Dedifferentiated amniotic fluid mesenchymal stem cell (primary cell): ENCODE results near the gene UBE3D.
A peak's percentile ranks its signal among the peaks of the same experiment; 100 is the strongest.
"Not testable (repeated sequence)": the region's sequence is repeated elsewhere in the genome, so short reads cannot be mapped to it uniquely, and the experiment has no call there.

Experiments
- DNase-seq: peaks from one replicate; pipeline ENCODE4 v3.0.0-alpha.2; 2016; ENCODE audit errors: extremely low spot score

UBE3D gene

DNA sequence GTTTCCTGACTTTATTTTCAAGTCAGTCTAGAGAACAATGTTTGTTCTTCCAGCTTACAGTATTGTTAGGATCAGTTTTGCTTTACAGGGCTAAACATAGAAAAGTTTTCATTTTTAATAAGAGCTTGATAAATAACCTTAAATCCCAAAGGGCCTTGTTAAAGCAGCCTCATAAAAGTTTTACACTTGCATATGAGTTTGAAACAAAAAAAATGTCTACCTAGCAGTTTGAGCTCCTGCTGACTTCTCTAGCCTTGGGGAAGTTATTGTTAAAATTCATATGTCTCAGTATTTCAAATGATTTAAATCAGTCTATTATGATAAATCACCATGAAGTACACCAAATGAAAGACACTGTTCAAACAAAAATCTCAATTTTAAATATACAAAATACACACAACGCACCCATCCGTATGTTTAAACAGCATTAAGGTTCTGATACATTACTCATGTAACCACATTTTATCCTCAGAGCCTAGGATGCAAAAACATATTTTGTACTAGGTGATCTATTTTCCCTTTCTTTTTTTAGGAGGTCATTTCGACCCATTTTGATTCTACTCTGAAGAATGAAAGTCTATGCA, 87.2 kb downstream of the UBE3D start:
- DNase-seq: no peak

GRCh38 chr6:82976179-82976578, 89.5 kb downstream of the UBE3D start:
- no peak for DNase-seq

DNA sequence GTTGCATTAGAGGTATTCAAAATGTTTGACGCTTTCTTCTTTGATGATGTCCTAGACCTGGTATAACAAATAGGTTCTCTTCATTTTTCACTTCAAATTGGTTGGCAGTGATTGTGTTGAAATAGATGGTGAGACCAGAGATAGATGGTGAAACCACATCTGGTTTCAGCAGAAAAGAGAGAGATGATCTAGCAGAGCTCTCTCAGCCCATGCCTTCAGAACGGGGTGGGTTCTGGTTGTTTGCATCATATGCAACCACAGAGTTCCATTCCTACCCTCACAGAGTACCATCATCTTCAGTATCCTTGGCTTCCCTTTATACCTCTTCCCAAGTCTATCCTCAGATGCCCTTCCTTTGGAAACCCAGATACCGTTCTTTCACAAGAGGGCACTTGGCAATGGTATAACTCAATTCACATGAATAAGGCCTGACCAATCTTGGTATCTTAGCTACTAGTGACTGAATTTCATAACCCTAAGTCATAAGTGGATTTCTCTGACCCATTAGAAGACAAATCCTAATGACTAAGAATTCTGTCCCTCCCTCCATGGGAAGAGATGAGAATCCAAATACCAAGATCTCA, 93.7 kb downstream of the UBE3D start:
- no peak for DNase-seq

DNA sequence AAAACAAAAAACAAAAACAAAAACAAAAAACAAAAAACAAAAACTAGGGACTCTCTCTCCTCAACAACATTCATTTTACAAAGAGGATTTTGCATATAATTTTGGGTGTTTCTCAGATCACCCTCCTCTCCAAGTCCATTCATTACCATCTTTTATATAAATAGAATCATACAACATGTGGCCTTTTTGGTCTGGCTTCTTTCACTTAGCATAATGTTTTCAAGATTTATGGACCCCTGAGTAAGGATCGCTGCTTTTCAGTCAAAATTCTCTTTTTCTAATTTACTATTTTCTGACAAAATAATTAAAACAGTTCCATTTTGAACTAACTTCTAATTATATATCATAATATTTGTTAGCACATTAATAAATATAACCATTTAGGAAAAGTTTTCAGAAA, 94.8 kb downstream of the UBE3D start:
- DNase-seq: no peak

GRCh38 chr6:82968708-82969107, 96.9 kb downstream of the UBE3D start:
- no peak for DNase-seq

GRCh38 chr6:82963191-82963925, 102.3 kb downstream of the UBE3D start:
- no peak for DNase-seq

GRCh38 chr6:82959385-82959941, 106.2 kb downstream of the UBE3D start:
- DNase-seq: peak; percentile 49

- no peak for DNase-seq
These were observed 107.1 kb downstream of the UBE3D start for GRCh38 chr6:82958551-82958950.

DNA sequence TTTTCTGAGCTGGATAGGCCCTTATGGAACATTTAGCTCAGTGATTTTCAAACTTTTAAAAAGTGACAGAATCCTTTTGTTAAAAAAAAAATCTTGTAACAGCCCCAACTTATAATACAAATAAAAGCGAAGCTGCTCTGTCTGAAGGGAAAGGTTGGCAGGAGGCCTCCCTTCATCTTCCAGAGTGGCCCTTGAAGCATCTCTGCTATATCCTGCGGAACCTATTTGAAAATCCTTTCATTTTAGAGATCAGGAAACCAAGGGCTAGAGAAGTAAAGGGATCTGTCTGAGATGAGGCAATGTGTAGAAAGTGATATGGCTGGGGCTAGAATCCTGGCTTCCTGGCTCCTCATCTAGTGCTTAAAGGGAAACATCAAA, 107.8 kb downstream of the UBE3D start:
- no peak for DNase-seq

DNA sequence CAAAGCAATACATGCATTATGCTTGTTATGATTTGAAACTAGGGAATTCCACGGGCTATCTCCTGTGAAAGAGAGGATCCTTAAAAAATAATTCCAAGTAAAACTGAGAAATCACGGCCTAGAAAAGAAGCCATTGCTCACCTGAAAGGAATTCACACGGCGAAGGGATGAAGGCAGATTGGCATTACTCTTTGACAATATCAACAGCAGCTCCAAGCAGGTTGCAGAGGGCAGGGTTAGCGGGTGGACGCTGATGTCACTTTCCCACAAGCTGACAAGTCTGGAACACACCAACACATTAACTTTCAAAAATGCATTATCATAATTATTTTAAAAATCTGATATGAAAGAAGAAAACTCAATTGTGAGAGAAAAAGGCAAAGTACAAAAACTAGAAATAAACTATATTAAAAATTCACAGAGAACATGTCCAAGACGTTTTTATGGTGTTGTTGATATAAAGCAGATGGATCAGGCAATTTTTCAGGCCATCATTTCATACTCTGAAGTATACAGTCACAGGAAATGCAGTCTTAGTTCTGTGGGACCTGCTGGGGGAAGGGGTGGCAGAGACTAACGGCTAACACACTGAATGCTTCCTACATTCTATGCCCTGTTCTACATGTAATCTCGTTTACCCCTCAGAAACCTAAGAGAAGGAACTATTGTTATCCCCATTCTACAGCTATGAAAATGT, 108.3 kb downstream of the UBE3D start:
- no peak for DNase-seq

DNA sequence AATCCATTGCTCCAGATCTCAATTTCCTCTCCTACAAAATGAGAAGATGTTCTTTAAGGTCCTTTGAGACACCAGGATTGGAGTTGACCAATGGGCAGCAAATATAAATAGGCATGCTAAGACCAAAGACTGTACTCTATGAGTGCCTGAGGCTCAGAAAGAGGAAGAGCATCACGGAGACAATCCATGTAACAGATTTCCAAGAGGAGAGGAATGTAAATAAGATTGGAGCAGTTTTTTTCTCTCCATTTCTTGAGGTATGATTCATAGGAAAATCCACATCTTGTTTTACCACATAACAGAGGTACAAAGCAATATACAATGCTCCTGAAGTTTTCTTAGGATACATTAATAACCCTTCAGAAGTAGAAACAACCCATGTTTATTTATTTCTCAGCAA, 109.8 kb downstream of the UBE3D start:
- peak; percentile 76 for DNase-seq

DNA sequence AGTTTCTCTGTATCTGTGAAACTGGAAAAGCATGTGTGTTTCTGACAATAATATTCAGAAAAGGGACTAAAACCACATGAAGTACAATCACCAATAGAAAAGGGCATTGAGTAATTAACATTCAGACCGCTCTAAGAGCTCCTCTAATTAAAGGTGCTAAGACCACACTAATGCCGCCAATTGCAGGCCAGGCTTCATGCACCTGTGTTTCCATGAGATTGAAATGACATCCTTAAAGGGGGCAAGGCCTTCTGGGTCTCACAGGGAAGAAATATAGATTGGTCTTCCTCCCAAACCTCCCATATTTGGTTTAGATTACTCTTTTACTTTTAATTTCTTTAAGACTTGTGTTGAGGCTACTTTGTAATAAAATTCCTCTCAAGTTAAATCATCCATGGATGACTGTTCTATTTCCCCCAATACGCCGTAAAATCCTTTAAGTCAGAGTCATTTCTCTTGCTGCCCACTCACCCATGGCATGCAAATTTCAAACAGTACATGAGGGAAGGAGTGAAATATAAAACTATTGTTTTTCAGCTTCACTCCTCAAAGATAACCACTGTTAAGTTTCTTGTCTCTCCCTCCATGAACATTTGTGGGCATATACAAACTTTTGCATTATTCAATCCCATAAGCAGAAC, 110.6 kb downstream of the UBE3D start:
- DNase-seq: peak; percentile 66

DNA sequence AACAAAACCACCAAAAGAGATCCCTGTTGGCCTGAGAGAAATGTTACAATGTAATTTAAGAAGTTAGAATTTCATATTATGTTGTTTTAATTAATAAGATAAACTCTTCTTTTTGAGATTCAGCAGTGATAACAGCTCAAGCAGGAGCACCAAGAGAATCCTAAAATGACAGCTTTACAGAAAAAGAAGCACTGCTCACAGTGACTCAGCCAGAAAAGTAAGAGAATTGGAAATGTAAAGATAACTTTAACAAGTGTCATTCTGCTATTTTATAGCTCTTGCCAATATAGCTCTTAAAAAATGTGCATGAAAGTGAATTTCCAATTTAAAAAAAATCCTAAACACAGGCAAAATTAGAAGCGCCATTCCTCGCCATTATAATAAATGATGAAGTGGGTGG, 111.3 kb downstream of the UBE3D start:
- no peak for DNase-seq

GRCh38 chr6:82953871-82954270, 111.8 kb downstream of the UBE3D start:
- no peak for DNase-seq

GRCh38 chr6:82951935-82952334, 113.7 kb downstream of the UBE3D start:
- no peak for DNase-seq

GRCh38 chr6:82951389-82951788, 114.3 kb downstream of the UBE3D start:
- DNase-seq: no peak

GRCh38 chr6:82930915-82931314, 134.7 kb downstream of the UBE3D start:
- not testable (repeated sequence) for DNase-seq

DNA sequence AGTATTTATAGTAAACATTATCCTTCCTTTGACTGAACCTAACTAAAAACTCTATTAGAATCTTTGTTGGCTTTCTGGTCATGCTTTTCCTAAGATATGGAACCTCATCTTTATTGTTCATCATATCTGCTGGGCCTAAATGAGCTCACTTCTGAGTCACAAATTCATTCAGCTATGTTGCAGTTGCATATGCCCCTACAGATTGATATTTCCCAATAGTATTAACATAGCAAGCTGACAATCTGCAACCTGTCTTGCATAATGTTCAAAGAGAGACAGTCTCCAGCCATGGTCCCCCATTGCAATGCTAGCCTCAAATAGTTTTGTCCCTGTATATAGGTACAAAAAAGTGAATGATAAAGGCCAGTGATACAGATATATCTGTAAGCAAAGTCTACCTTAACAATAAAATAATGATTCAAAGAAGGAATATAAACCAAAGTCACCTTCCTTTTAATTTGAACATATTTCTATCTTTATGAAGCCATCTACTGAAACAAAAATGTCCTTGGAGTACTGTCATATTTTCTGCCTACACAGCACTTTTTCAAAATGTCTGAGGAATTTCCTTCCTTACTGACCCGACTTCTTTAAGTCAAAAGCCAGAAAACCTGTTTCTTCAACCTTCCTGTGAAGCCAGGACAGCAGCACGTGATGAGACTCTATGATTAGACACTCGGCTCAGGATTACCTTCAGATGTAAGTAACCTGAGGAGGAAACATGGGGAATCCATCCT, 140.7 kb downstream of the UBE3D start:
- DNase-seq: no peak

DNA sequence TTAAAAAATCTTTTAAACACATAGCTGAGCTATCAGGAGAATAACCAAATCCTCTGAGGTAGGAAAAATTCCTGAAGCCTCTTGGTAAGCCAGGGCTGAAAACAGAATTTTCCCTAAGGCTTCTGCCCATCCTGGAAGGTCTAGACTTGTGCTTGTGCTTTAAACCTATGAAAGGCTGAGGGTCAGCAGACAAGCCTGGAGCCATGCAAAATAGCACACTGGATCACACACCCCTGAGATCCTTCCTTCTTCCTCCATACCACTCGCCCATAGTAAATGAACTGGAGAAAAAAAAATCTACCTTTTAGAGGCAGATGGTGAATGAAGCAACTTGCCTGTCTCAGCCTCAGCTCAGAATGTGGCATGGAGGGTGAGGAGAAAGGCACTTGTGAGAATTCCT, 144.4 kb downstream of the UBE3D start:
- no peak for DNase-seq

DNA sequence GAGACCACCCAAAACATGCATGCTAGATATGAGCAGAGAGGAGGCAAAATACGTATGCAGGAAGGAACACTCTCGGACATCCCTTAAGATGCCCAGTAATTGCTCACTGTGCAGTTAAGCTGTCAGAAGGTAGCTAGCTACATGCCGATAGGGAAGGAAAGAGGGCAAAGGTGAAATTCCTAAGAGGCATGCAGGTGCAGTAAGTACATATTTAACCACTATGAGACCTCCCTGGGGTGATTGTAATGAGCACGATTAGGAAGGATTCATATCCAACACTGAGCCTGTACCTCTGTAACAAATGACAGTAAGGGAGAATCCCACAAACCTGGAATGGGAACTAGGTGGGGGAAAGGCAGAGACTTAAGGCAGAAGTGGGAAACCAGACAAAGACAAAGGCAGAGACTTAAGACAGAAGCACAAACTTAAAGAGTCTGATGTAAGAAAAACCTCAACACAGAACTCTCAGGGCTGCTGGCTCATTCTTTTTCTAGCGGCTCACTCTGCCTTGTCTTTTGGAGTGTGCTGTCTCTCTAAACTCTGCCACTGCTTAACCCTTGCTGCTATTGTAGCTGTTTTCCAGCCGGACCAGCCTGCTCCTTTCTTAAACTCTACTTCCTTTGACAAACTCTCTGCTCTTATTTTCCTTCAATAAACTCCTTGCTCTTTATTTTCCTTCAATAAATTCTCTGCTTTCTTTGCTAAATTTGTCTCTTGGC, 148.1 kb downstream of the UBE3D start:
- no peak for DNase-seq

GRCh38 chr6:82915666-82916065, 150.0 kb downstream of the UBE3D start:
- no peak for DNase-seq
